CD1c-positive myeloid dendritic cell (primary cell): ENCODE results near the gene MBNL2.

ENCODE experiments used
- DNase-seq: peaks from one replicate; pipeline ENCODE4 v3.0.0-alpha.2; 2016; ENCODE audit errors: extremely low spot score

The MBNL2 gene

GRCh38 chr13:97211300-97211699, 10.8 kb upstream of the MBNL2 start:
- no peak for DNase-seq

GRCh38 chr13:97212004-97212403, 10.1 kb upstream of the MBNL2 start:
- no peak for DNase-seq

GRCh38 chr13:97212601-97213040, 9.5 kb upstream of the MBNL2 start:
- DNase-seq, result no peak

- DNase-seq, result no peak
These were observed 7.2 kb upstream of the MBNL2 start for GRCh38 chr13:97214921-97215320.

GRCh38 chr13:97215325-97215724, 6.8 kb upstream of the MBNL2 start:
- no peak for DNase-seq

- no peak for DNase-seq
These were observed 2.9 kb upstream of the MBNL2 start for GRCh38 chr13:97219226-97219625.

GRCh38 chr13:97220151-97220900, 1.8 kb upstream of the MBNL2 start:
- no peak for DNase-seq

GRCh38 chr13:97221046-97221445, 1.1 kb upstream of the MBNL2 start:
- DNase-seq, result no peak

- no peak for DNase-seq
These were observed 667 bp upstream of the MBNL2 start for GRCh38 chr13:97221466-97221865.

- no peak for DNase-seq
These were observed 1.0 kb downstream of the MBNL2 start for GRCh38 chr13:97223037-97223710.

GRCh38 chr13:97223711-97224541, 1.8 kb downstream of the MBNL2 start:
- DNase-seq, result peak; percentile 89

GRCh38 chr13:97224544-97225300, 2.6 kb downstream of the MBNL2 start:
- no peak for DNase-seq

- DNase-seq, result no peak
These were observed 3.4 kb downstream of the MBNL2 start for GRCh38 chr13:97225533-97225932.

GRCh38 chr13:97226013-97226412, 3.9 kb downstream of the MBNL2 start:
- DNase-seq, result no peak

GRCh38 chr13:97226788-97227627, 4.9 kb downstream of the MBNL2 start:
- DNase-seq, result no peak

GRCh38 chr13:97228850-97229521, 6.9 kb downstream of the MBNL2 start:
- DNase-seq, result no peak

GRCh38 chr13:97229699-97230098, 7.6 kb downstream of the MBNL2 start:
- no peak for DNase-seq

- no peak for DNase-seq
These were observed 9.1 kb downstream of the MBNL2 start for GRCh38 chr13:97231118-97231828.

- DNase-seq, result no peak
These were observed 9.7 kb downstream of the MBNL2 start for GRCh38 chr13:97231829-97232196.

GRCh38 chr13:97233499-97233898, 11.4 kb downstream of the MBNL2 start:
- DNase-seq, result no peak
